Measurements from ENCODE around the gene KREMEN1. TPM values are rescaled to one million over a fixed set of nuclear protein-coding genes. Genes with fewer than 3 reads are reported as not detected.

KREMEN1 gene
- total and polyA plus RNA-seq, 8 donors, result 24.6 to 49.7 (median 33.6) TPM

DNA sequence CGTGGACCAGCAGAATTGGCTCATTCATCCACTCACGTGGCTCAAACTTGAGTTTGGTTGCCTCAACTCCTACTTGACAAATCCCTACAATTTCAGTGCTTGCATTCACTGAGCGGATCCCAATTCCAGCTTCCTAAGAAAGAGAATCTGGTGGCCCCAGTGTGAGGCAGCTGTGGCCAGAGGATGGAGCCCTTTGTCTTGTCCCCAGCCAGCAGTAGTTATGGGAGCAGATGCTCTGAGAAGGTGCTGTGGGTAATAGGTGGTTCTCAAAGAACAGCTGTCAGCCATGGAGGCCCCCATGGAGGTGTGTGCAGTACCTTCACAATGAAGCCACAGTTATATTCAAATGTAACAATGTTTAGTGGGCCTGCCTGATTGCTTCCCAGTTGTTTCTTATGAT lies 39.3 kb downstream of the KREMEN1 start:
- Histone ChIP-seq H3K27ac (no peak overlapping the region), H3K27me3 (no peaks in the 10 kb centered on the region), H3K9me3 (no peaks in the 10 kb centered on the region), H3K36me3 (no peaks in the 10 kb centered on the region), H3K4me3 (no peak overlapping the region), H3K4me1 (peaks cover 0 to 6% of the 10 kb centered on the region in 2 donors)
- DNase-seq (no peak), ATAC-seq (no peak)
- intact Hi-C loops (cut with DNase I), result no loop called here
- TF ChIP-seq, protein P1, sequence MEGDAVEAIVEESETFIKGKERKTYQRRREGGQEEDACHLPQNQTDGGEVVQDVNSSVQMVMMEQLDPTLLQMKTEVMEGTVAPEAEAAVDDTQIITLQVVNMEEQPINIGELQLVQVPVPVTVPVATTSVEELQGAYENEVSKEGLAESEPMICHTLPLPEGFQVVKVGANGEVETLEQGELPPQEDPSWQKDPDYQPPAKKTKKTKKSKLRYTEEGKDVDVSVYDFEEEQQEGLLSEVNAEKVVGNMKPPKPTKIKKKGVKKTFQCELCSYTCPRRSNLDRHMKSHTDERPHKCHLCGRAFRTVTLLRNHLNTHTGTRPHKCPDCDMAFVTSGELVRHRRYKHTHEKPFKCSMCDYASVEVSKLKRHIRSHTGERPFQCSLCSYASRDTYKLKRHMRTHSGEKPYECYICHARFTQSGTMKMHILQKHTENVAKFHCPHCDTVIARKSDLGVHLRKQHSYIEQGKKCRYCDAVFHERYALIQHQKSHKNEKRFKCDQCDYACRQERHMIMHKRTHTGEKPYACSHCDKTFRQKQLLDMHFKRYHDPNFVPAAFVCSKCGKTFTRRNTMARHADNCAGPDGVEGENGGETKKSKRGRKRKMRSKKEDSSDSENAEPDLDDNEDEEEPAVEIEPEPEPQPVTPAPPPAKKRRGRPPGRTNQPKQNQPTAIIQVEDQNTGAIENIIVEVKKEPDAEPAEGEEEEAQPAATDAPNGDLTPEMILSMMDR (IDR thresholded peaks at IDR 0.05), result no peak

DNA sequence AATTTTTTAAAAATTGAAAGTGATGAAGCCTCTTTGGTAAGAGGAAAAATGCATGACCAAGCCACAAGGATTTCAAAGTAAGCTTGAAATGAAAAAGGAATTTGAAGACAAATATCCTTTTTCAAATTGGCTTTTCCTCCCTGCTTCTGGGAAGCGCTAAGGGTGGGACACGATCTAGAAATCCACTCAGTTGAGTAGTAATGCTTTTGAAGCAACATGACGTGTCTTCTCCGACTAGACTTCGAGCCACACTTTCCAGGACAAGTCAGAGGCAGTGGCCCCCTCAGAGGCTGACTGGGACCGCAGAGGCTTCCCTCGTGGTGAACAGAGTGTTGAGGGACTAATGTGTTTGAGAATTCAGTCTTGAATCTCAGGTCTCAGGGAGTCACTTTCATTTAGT lies 39.8 kb downstream of the KREMEN1 start:
- H3K9me3 ChIP-seq, result no peaks in the 10 kb centered on the region
- no peaks in the 10 kb centered on the region for H3K27me3 ChIP-seq
- TF ChIP-seq, protein P1 (IDR thresholded peaks at IDR 0.05), result no peak
- DNase-seq (no peak), ATAC-seq (no peak)
- H3K4me1 ChIP-seq, result peaks cover 0 to 6% of the 10 kb centered on the region in 2 donors
- intact Hi-C loops (cut with DNase I), result no loop called here
- no peak overlapping the region for H3K27ac ChIP-seq
- H3K4me3 ChIP-seq, result no peak overlapping the region
- H3K36me3 ChIP-seq, result no peaks in the 10 kb centered on the region

DNA sequence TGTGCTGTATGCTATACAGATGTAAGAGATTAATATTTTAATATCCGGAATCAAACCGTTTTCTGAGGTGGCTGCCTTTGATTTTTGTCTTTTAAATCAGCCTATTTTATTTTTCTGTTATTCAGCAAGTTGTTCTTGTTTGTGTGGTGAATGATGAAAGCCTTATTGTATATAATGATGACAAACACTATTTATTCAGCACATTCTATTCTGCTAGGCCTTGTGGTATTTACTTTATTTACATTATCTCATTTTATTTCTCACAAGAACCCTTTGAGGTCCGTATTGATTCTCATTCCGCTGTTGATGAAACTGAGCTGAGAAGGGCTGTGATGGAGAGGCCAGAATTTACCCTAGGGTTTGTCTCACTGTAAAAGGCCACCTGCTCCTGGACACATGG lies 40.5 kb downstream of the KREMEN1 start:
- DNase-seq (no peak), ATAC-seq (no peak)
- intact Hi-C loops (cut with DNase I), result no loop called here
- Histone ChIP-seq H3K4me3 (no peak overlapping the region), H3K4me1 (peaks cover 0 to 8% of the 10 kb centered on the region in 2 donors), H3K27ac (no peak overlapping the region), H3K9me3 (no peaks in the 10 kb centered on the region), H3K27me3 (no peaks in the 10 kb centered on the region), H3K36me3 (no peaks in the 10 kb centered on the region)
- TF ChIP-seq, protein P1 (IDR thresholded peaks at IDR 0.05), result no peak

DNA sequence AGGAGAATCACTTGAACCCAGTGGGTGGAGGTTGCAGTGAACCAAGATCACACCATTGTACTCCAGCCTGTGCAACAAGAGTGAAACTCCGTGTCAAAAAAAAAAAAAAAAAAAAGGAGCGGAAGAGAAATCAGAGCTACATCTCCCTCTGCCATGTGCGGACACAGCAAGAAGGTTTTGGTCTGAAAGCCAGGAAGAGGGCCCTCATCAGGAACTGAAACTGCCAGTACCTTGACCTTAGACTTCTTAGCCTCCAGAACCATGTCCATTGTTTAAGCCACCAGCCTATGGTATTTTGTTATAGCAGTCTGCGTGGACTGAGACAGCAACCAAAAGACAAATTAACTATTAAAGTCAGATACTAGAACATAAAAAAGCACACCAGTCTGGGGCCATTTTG lies 41.6 kb downstream of the KREMEN1 start:
- no peak for ATAC-seq

DNA sequence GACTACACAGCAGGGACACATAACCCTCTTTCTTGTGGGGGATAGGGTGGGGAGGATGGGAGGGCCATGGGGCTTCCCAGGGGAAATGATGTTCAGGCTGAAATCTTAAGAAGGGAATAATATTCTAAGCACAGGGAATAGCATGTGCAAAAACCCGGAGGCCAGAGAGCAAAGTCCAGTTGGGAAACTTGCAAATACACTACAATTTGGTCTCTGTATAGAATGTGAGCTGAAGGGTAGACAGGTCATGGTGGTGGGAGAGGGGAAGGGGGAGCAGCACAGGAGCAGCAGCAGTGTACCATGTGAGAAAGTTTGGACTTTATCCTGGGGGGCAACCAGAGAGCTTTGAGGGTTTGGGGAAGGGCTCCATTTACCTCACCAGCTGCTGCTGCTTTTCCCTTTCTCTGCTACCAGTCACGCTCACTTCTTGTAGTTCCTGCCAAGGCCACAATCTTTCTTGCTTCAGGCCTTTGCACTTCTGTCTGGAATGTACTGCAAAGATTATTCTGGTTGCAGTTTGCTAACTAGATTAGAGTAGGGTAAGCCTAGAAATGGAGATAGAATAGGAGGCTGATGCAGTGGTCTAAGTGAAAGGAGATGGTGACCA lies 43.0 kb downstream of the KREMEN1 start:
- intact Hi-C loops (cut with DNase I), result no loop called here
- ATAC-seq (no peak), DNase-seq (no peak)
- no peaks in the 10 kb centered on the region for H3K27me3 ChIP-seq
- H3K4me1 ChIP-seq, result peaks cover 0 to 21% of the 10 kb centered on the region in 2 donors
- H3K9me3 ChIP-seq, result no peaks in the 10 kb centered on the region
- no peak overlapping the region for H3K4me3 ChIP-seq
- H3K27ac ChIP-seq, result no peak overlapping the region
- H3K36me3 ChIP-seq, result no peaks in the 10 kb centered on the region
- TF ChIP-seq, protein P1 (IDR thresholded peaks at IDR 0.05), result no peak

More for the DNA sequence above, 41.6 kb downstream of the KREMEN1 start:
- Histone ChIP-seq H3K27ac (no peak overlapping the region), H3K36me3 (no peaks in the 10 kb centered on the region), H3K9me3 (no peaks in the 10 kb centered on the region), H3K4me1 (peaks cover 0 to 19% of the 10 kb centered on the region in 2 donors), H3K27me3 (no peaks in the 10 kb centered on the region), H3K4me3 (no peak overlapping the region)
- DNase-seq, result no peak
- intact Hi-C loops (cut with DNase I), result no loop called here
- TF ChIP-seq, protein P1 (IDR thresholded peaks at IDR 0.05), result no peak
